Measurements from ENCODE around the gene ASPA.

The ASPA gene

DNA sequence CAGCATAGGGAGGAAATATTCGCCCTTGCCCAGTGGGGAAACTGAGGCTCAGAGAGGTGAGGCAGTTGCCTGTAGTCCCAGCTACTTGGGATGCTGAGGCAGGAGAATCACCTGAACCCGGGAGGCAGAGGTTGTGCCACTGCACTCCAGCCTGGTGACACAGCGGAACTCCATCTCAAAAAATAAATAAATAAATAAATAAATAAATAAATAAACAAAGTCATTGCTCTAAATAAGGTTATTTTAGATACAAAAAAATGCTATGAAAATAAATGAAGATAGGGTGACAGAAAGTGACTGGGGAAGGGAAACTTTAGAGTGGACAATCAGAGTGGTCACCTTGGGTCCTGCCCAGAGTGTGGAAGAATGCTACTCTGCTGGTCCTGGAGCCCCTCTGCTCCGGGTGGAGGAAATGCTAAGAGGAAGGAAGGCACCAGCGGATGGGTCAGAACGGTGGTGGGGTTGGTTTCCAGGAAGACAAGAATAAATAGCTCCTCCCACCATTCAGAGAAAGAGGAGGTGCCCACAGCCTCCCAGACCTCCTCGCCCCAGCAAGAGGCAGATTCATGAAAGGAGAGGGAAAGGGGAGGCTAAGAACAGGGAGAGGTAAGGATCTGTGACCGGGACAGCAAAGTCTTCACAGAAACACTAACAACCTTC lies 64.2 kb downstream of the ASPA start:
- Histone ChIP-seq H3K4me2 (ENCODE audit: low read length) (no peak overlapping the region), H3K27me3 (ENCODE audit: control insufficient read depth, insufficient read depth, low read length) (peaks cover 10% of the 10 kb centered on the region), H3K4me3 (ENCODE audit: low read length) (no peak overlapping the region), H3K4me1 (ENCODE audit: control insufficient read depth, insufficient read depth, low read length) (peaks cover 5% of the 10 kb centered on the region), H3K36me3 (ENCODE audit: insufficient read depth, low read length) (no peaks in the 10 kb centered on the region), H3K9ac (ENCODE audit: low read depth, low read length) (no peak overlapping the region), H3K9me3 (replicated peaks; ENCODE audit: low read length) (no peaks in the 10 kb centered on the region)

DNA sequence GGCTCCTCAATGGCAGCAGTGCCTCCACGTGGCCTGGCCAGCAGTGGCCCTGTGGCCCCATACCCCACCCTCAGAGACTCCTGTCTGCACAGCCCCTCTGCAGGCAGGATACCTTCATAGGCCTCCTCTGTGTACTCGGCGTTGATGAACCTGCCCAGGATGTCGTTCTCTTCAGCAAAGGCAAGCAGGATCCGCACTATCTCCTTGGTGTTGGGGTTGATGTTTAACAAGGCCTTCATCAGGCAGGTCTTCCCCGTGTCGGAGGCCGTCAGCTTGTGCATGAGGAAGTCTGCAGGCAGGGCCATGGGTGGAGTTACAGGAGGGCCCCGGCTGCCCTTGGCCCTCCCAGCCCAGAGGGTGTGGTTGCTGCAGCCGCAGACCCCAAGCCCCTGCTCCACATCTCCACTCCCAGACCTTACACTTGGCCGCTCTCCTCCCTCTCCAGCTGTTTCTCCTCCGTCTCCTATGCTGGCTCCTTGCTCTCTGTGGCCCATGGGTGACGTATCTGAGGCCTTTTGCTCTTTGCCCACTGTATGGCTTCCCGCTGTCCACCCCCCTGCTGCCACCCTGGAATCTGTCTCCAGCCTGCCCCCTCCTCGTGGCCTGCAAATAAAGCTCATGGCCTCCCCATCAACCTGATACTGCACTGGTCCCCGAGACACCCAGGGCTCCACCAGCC lies 66.8 kb downstream of the ASPA start:
- Histone ChIP-seq H3K27me3 (ENCODE audit: control insufficient read depth, insufficient read depth, low read length) (peaks cover 10% of the 10 kb centered on the region), H3K9ac (ENCODE audit: low read depth, low read length) (no peak overlapping the region), H3K9me3 (replicated peaks; ENCODE audit: low read length) (no peaks in the 10 kb centered on the region), H3K4me2 (ENCODE audit: low read length) (no peak overlapping the region), H3K4me3 (ENCODE audit: low read length) (no peak overlapping the region), H3K36me3 (ENCODE audit: insufficient read depth, low read length) (no peaks in the 10 kb centered on the region), H3K4me1 (ENCODE audit: control insufficient read depth, insufficient read depth, low read length) (no peaks in the 10 kb centered on the region)

DNA sequence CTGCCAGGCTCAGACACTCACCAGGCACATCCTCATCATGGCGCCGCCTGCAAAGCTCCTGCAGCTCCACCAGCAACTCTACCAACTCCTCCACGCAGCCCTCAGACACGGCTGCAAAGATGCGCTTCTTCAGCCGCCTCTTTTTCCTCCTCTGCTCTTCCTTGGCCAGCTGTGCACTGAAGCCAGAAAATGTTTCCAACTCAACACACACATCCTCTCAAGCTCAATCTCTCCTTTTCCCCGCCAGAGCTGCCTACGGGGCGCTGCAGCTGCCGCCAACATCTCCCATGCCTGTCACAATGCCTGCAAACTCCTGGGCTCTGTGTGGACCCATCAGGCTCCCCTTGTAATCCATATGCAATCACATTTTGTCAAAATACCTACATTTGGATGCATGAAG lies 67.7 kb downstream of the ASPA start:
- Histone ChIP-seq H3K27me3 (ENCODE audit: control insufficient read depth, insufficient read depth, low read length) (peaks cover 10% of the 10 kb centered on the region), H3K9me3 (replicated peaks; ENCODE audit: low read length) (no peaks in the 10 kb centered on the region), H3K36me3 (ENCODE audit: insufficient read depth, low read length) (no peaks in the 10 kb centered on the region), H3K9ac (ENCODE audit: low read depth, low read length) (no peak overlapping the region), H3K4me3 (ENCODE audit: low read length) (no peak overlapping the region), H3K4me2 (ENCODE audit: low read length) (no peak overlapping the region), H3K4me1 (ENCODE audit: control insufficient read depth, insufficient read depth, low read length) (no peaks in the 10 kb centered on the region)

DNA sequence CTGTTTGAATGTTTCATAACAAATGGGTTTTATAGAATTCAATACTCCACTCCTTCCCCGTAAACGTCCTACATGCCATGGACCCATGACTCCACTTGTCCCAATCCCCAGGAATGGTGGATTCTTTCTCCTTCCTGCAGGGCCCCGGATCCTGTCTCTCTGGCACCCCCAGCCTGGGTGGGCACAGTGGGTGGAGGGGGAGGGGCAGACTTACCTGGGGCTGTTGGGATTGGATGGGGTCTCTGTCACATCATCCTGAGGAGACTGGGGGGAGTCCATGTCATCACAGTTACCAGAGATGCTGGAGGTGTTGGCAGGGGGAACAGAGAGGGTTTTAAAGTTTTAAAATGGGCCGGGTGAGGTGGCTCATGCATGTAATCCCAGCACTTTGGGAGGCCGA lies 68.6 kb downstream of the ASPA start:
- no peaks in the 10 kb centered on the region for H3K4me1 ChIP-seq (ENCODE audit: control insufficient read depth, insufficient read depth, low read length)
- no peak overlapping the region for H3K9ac ChIP-seq (ENCODE audit: low read depth, low read length)

DNA sequence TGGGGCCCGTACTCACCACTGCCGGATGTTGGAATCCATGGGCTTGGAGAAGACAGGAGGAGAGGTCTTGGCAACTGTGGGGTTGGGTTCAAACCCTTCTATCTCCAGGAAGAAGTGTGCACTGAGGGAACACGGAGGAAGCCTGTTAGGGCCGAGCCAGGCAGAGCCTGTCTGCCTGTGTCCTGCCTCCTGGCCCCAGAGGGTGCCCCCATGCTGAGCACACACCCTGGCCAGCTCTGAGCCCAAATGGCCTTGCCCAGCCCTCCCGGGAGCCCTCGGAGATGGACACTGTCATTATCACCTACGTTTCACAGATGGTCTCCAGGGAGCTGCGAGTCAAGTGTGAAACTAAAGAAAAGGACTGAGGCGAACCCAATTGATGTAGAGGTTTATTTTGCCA lies 69.4 kb downstream of the ASPA start:
- no peaks in the 10 kb centered on the region for H3K9me3 ChIP-seq (replicated peaks; ENCODE audit: low read length)
- H3K27me3 ChIP-seq (ENCODE audit: control insufficient read depth, insufficient read depth, low read length) = peaks cover 10% of the 10 kb centered on the region
- H3K4me3 ChIP-seq (ENCODE audit: low read length) = no peak overlapping the region
- no peaks in the 10 kb centered on the region for H3K36me3 ChIP-seq (ENCODE audit: insufficient read depth, low read length)
- H3K4me1 ChIP-seq (ENCODE audit: control insufficient read depth, insufficient read depth, low read length) = no peaks in the 10 kb centered on the region
- H3K4me2 ChIP-seq (ENCODE audit: low read length) = no peak overlapping the region
- H3K9ac ChIP-seq (ENCODE audit: low read depth, low read length) = no peak overlapping the region

More for the DNA sequence above, 68.6 kb downstream of the ASPA start:
- no peaks in the 10 kb centered on the region for H3K9me3 ChIP-seq (replicated peaks; ENCODE audit: low read length)
- H3K36me3 ChIP-seq (ENCODE audit: insufficient read depth, low read length) = no peaks in the 10 kb centered on the region
- peaks cover 10% of the 10 kb centered on the region for H3K27me3 ChIP-seq (ENCODE audit: control insufficient read depth, insufficient read depth, low read length)
- H3K4me3 ChIP-seq (ENCODE audit: low read length) = no peak overlapping the region
- no peak overlapping the region for H3K4me2 ChIP-seq (ENCODE audit: low read length)

DNA sequence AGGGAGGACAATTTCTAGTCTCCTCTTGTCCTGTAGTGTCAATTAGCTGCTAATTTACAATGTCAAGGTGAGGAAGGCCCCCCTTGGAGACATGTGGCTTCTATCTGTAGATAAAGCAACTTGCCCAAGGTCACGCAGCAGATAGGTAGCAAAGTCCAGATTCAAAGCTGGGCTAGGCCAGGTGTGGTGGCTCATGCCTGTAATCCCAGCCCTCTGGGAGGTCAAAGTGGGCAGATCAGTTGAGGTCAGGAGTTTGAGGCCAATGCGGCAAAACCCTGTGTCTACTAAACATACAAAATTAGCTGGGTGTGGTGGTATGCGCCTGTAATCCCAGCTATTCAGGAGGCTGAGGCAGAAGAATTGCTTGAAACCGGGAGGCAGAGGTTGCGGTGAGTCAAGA lies 70.7 kb downstream of the ASPA start:
- H3K27me3 ChIP-seq (ENCODE audit: control insufficient read depth, insufficient read depth, low read length) = peaks cover 10% of the 10 kb centered on the region
- no peak overlapping the region for H3K4me3 ChIP-seq (ENCODE audit: low read length)
- no peaks in the 10 kb centered on the region for H3K36me3 ChIP-seq (ENCODE audit: insufficient read depth, low read length)
- H3K4me2 ChIP-seq (ENCODE audit: low read length) = no peak overlapping the region
- H3K9ac ChIP-seq (ENCODE audit: low read depth, low read length) = no peak overlapping the region
- peaks cover 6% of the 10 kb centered on the region for H3K4me1 ChIP-seq (ENCODE audit: control insufficient read depth, insufficient read depth, low read length)
- H3K9me3 ChIP-seq (replicated peaks; ENCODE audit: low read length) = no peaks in the 10 kb centered on the region

DNA sequence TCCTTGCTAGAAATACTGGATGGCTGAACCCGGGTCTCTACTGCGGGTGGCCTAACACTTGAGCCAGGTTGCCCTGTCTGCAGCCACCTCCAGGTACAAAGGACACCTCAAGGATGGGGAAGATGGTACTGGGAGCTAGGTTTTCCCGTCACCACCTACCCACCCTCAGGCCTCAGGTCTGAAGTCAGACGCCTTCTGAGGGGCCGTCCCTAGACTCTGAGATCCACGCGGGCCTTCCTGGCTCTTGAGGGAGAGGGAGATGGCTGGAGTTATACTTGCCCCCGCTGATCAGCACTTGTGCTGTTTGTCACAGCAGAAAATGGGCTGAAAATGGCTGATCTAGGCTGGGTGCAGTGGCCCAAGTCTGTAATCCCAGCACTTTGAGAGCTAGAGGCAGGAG lies 71.2 kb downstream of the ASPA start:
- no peak overlapping the region for H3K9ac ChIP-seq (ENCODE audit: low read depth, low read length)
- H3K9me3 ChIP-seq (replicated peaks; ENCODE audit: low read length) = no peaks in the 10 kb centered on the region
- H3K27me3 ChIP-seq (ENCODE audit: control insufficient read depth, insufficient read depth, low read length) = peaks cover 10% of the 10 kb centered on the region
- H3K4me2 ChIP-seq (ENCODE audit: low read length) = no peak overlapping the region
- H3K4me3 ChIP-seq (ENCODE audit: low read length) = no peak overlapping the region
- no peaks in the 10 kb centered on the region for H3K36me3 ChIP-seq (ENCODE audit: insufficient read depth, low read length)
- H3K4me1 ChIP-seq (ENCODE audit: control insufficient read depth, insufficient read depth, low read length) = peaks cover 6% of the 10 kb centered on the region

DNA sequence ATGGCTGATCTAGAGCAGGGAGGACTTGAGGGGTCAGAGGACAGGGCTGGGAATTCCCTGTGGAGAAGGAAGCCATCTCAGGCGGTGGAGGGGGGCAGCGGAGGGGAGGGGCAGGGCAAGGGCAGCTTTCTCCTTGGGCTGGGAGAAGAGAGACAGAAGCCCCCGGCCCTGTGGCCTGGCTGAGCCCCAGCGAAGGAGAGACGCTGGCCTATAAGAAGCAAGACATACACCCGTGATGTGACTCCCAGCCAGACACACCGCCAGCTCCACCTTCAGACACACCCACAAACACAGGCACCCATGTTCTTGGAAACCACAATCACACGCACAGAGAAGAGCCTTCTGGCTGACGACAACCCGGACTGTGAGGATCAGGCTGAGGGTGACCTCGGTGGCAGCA lies 71.8 kb downstream of the ASPA start:
- Histone ChIP-seq H3K9me3 (replicated peaks; ENCODE audit: low read length) (no peaks in the 10 kb centered on the region), H3K36me3 (ENCODE audit: insufficient read depth, low read length) (no peaks in the 10 kb centered on the region), H3K4me2 (ENCODE audit: low read length) (no peak overlapping the region), H3K9ac (ENCODE audit: low read depth, low read length) (no peak overlapping the region), H3K27me3 (ENCODE audit: control insufficient read depth, insufficient read depth, low read length) (peaks cover 10% of the 10 kb centered on the region), H3K4me3 (ENCODE audit: low read length) (no peak overlapping the region), H3K4me1 (ENCODE audit: control insufficient read depth, insufficient read depth, low read length) (peaks cover 6% of the 10 kb centered on the region)

DNA sequence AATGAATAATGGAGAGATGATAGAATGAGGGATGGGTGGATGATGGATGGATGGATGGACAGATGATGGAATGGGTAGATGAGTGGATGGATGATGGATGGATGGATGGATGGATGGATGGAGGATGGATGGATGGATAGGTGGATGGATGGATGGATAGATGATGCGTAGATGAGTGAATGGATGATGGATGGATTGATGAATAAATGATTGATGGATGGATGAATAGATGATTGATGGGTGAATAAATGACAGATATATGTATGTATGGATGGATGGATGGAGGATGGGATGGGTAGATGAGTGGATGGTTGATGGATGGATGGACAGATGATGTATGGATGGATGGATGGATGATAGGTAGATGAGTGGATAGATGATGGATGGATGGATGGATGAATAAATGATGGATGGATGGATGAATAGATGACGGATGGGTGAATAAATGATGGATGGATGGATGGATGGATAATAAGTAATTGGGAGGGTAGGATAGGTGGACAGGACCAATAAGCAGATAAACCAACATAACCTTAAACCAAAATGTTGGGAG lies 73.9 kb downstream of the ASPA start:
- Histone ChIP-seq H3K4me3 (ENCODE audit: low read length) (no peak overlapping the region), H3K27me3 (ENCODE audit: control insufficient read depth, insufficient read depth, low read length) (no peaks in the 10 kb centered on the region), H3K9me3 (replicated peaks; ENCODE audit: low read length) (no peaks in the 10 kb centered on the region), H3K4me2 (ENCODE audit: low read length) (no peak overlapping the region), H3K36me3 (ENCODE audit: insufficient read depth, low read length) (no peaks in the 10 kb centered on the region), H3K9ac (ENCODE audit: low read depth, low read length) (no peak overlapping the region), H3K4me1 (ENCODE audit: control insufficient read depth, insufficient read depth, low read length) (peaks cover 6% of the 10 kb centered on the region)

DNA sequence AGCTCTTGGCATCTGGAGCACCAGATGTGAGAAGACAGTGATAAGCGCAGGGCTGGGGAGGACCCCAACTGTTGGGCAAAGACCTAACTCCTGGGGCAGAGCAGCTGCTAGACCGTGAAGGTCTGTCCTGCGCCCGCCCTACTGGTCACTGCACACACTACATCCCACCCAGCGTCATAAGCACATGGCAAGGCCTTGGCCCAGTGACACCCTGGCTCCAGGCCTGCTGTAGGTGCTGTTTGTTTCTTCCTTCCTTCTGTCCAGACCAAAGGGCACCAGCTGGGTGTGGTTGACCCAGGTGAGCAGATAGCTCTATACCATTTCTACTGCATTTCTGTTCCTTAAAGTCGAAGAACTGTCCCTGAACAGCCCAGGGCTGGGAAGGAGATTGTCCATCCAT lies 75.4 kb downstream of the ASPA start:
- Histone ChIP-seq H3K9ac (ENCODE audit: low read depth, low read length) (no peak overlapping the region), H3K36me3 (ENCODE audit: insufficient read depth, low read length) (no peaks in the 10 kb centered on the region), H3K4me3 (ENCODE audit: low read length) (no peak overlapping the region), H3K9me3 (replicated peaks; ENCODE audit: low read length) (no peaks in the 10 kb centered on the region), H3K4me2 (ENCODE audit: low read length) (no peak overlapping the region), H3K4me1 (ENCODE audit: control insufficient read depth, insufficient read depth, low read length) (peaks cover 6% of the 10 kb centered on the region), H3K27me3 (ENCODE audit: control insufficient read depth, insufficient read depth, low read length) (no peaks in the 10 kb centered on the region)

DNA sequence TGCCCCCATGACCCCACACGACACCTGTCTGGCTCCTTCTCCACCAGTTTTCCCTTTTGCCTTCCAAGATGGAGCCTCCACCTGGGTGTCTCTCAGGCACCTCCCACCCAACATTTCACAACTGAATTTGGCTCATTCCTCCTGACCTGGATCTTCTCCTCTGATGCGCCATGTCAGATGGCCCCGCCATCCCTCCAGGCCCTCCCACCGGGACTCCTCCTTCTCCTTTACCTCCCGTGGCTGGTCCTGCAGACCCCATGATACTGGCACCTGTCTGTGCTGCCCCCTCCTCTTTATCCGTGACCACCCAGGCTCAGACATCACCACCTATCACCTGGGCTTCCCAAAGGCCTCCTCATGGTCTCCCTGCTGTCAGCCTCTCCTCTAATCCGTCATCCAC lies 77.1 kb downstream of the ASPA start:
- peaks cover 14% of the 10 kb centered on the region for H3K4me1 ChIP-seq (ENCODE audit: control insufficient read depth, insufficient read depth, low read length)
- no peak overlapping the region for H3K9ac ChIP-seq (ENCODE audit: low read depth, low read length)
- H3K27me3 ChIP-seq (ENCODE audit: control insufficient read depth, insufficient read depth, low read length) = no peaks in the 10 kb centered on the region
- no peak overlapping the region for H3K4me2 ChIP-seq (ENCODE audit: low read length)
- no peak overlapping the region for H3K4me3 ChIP-seq (ENCODE audit: low read length)
- H3K36me3 ChIP-seq (ENCODE audit: insufficient read depth, low read length) = no peaks in the 10 kb centered on the region
- H3K9me3 ChIP-seq (replicated peaks; ENCODE audit: low read length) = no peaks in the 10 kb centered on the region

All from skeletal muscle satellite cell (primary cell).